Measurements from ENCODE around the gene DTX1. TPM values are rescaled to one million over a fixed set of nuclear protein-coding genes. Genes with fewer than 3 reads are reported as not detected.

The DTX1 gene
- total and polyA plus RNA-seq, 2 donors (not counting 1 experiment from before 2014, with no cell fraction given), result 47.0 to 49.5 TPM

- Mint-ChIP-seq H3K27me3 (no peaks in the 10 kb centered on the region), H3K4me3 (peak overlapping the region; percentile 17), H3K4me1 (peaks cover 19% of the 10 kb centered on the region), H3K27ac (peak overlapping the region; percentile 72), H3K9me3 (ENCODE audit: insufficient read depth) (peaks cover 1% of the 10 kb centered on the region)
- Histone ChIP-seq H3K36me3 (replicated peaks in 1 of 2; ENCODE audit: control extremely low read depth in 1 of 2, control insufficient read depth in 1 of 2, extremely low read depth in 1 of 2, insufficient read depth in 2 of 2, low read length in 1 of 2) (no peaks in the 10 kb centered on the region), H3K4me3 (ENCODE audit: control extremely low read depth in 1 of 5, extremely low read depth in 1 of 5, insufficient read depth in 1 of 5, low read depth in 2 of 5, low read length in 4 of 5) (no peak overlapping the region), H3K4me2 (replicated peaks; ENCODE audit: low read depth, low read length, poor library complexity, severe bottlenecking) (peak overlapping the region; percentile 53), H3K79me2 (ENCODE audit: control insufficient read depth, insufficient read depth, low read length) (no peaks in the 10 kb centered on the region), H2AFZ (ENCODE audit: insufficient read depth, low read depth, low read length, poor library complexity, severe bottlenecking) (peak overlapping the region; percentile 44), H3K9ac (ENCODE audit: low read length) (no peak overlapping the region), H4K20me1 (ENCODE audit: control insufficient read depth, insufficient read depth, low read length, poor library complexity, severe bottlenecking) (no peaks in the 10 kb centered on the region), H3K4me1 (ENCODE audit: control insufficient read depth in 2 of 2, insufficient read depth in 2 of 2, low read length in 2 of 2) (peaks cover 14 to 17% of the 10 kb centered on the region in 2 donors), H3K27me3 (replicated peaks in 1 of 4; ENCODE audit: control extremely low read depth in 1 of 4, control insufficient read depth in 3 of 4, insufficient read depth in 4 of 4, low read length in 3 of 4) (no peaks in the 10 kb centered on the region), H3K27ac (ENCODE audit: low read length in 2 of 2) (peak overlapping the region; percentile 48 to 51), H3K9me3 (ENCODE audit: control extremely low read depth in 1 of 3, control insufficient read depth in 2 of 3, insufficient read depth in 1 of 3, low read length in 2 of 3) (peaks cover 0 to 6% (median under 1%) of the 10 kb centered on the region in 3 donors)
- 6% methylated on average over 10 of the region's 17 CpGs for WGBS (ENCODE audit: insufficient coverage)
- ChIA-PET POLR2A (interaction anchor here (0.6 to 0.7 kb wide), 2 partner anchors 11 to 34 kb away, joined by 4 read pairs; no protein-coding TSS in a partner anchor), CTCF (interaction anchor here (1.8 kb wide), 1 partner anchor 31 kb away, joined by 8 read pairs; no protein-coding TSS in a partner anchor)
- TF ChIP-seq CTCF (IDR thresholded peaks at IDR 0.05) (no peak), EZH2 (IDR thresholded peaks at IDR 0.05; ENCODE audit: borderline replicate concordance, insufficient read depth, low read depth, low read length, poor library complexity, severe bottlenecking) (no peak)
- intact Hi-C loops (cut with micrococcal nuclease), result no loop called here
- DNase-seq, result peak; percentile 64
- peak; percentile 82 for ATAC-seq (ENCODE audit: low read depth)
Measured at GRCh38 chr12:113142173-113142885, 85.8 kb downstream of the DTX1 start.

- Mint-ChIP-seq H3K27me3 (no peaks in the 10 kb centered on the region), H3K27ac (peak overlapping the region; percentile 72), H3K9me3 (ENCODE audit: insufficient read depth) (peaks cover 3% of the 10 kb centered on the region), H3K4me1 (peaks cover 19% of the 10 kb centered on the region), H3K4me3 (peak overlapping the region; percentile 32)
- Histone ChIP-seq H3K9me3 (ENCODE audit: control extremely low read depth in 1 of 3, control insufficient read depth in 2 of 3, insufficient read depth in 1 of 3, low read length in 2 of 3) (peaks cover 0 to 6% (median 1%) of the 10 kb centered on the region in 3 donors), H3K4me2 (replicated peaks; ENCODE audit: low read depth, low read length, poor library complexity, severe bottlenecking) (peak overlapping the region; percentile 53), H2AFZ (ENCODE audit: insufficient read depth, low read depth, low read length, poor library complexity, severe bottlenecking) (peak overlapping the region; percentile 44), H3K4me1 (ENCODE audit: control insufficient read depth in 2 of 2, insufficient read depth in 2 of 2, low read length in 2 of 2) (peaks cover 14 to 17% of the 10 kb centered on the region in 2 donors), H3K79me2 (ENCODE audit: control insufficient read depth, insufficient read depth, low read length) (no peaks in the 10 kb centered on the region), H3K36me3 (replicated peaks in 1 of 2; ENCODE audit: control extremely low read depth in 1 of 2, control insufficient read depth in 1 of 2, extremely low read depth in 1 of 2, insufficient read depth in 2 of 2, low read length in 1 of 2) (no peaks in the 10 kb centered on the region), H3K9ac (ENCODE audit: low read length) (no peak overlapping the region), H3K4me3 (ENCODE audit: control extremely low read depth in 1 of 5, extremely low read depth in 1 of 5, insufficient read depth in 1 of 5, low read depth in 2 of 5, low read length in 4 of 5) (no peak overlapping the region), H4K20me1 (ENCODE audit: control insufficient read depth, insufficient read depth, low read length, poor library complexity, severe bottlenecking) (no peaks in the 10 kb centered on the region), H3K27ac (ENCODE audit: low read length in 2 of 2) (peak overlapping the region in 1 of 2 donors; percentile 51), H3K27me3 (replicated peaks in 1 of 4; ENCODE audit: control extremely low read depth in 1 of 4, control insufficient read depth in 3 of 4, insufficient read depth in 4 of 4, low read length in 3 of 4) (no peaks in the 10 kb centered on the region)
- ATAC-seq (ENCODE audit: low read depth) (no peak), DNase-seq (no peak)
- 39% methylated on average over 3 of the region's 5 CpGs for WGBS (ENCODE audit: insufficient coverage)
- POLR2A ChIA-PET, result interaction anchor here (0.6 kb wide), 1 partner anchor 34 kb away, joined by 4 read pairs; no protein-coding TSS in a partner anchor
- intact Hi-C loops (cut with micrococcal nuclease), result no loop called here
- CTCF ChIA-PET, result interaction anchor here (0.9 to 1.8 kb wide), 2 partner anchors 9 to 31 kb away, joined by 3 to 8 read pairs; no protein-coding TSS in a partner anchor
- TF ChIP-seq CTCF (IDR thresholded peaks at IDR 0.05) (no peak), EZH2 (IDR thresholded peaks at IDR 0.05; ENCODE audit: borderline replicate concordance, insufficient read depth, low read depth, low read length, poor library complexity, severe bottlenecking) (no peak)
Measured at GRCh38 chr12:113142886-113143332, 86.4 kb downstream of the DTX1 start.
